GM12892 (cell line): Measurements from ENCODE around the gene EHBP1L1.

Source experiments
- POLR2A ChIP-seq: IDR thresholded peaks from 2 replicates; pipeline ENCODE4 v1.6.1; 2011; ENCODE audit warnings: low read depth, low read length, control low read depth
- TAF1 ChIP-seq: IDR thresholded peaks from 2 replicates; pipeline ENCODE4 v1.6.1; 2011; ENCODE audit warnings: low read depth, mild to moderate bottlenecking, control low read depth, low read length, borderline replicate concordance

DNA sequence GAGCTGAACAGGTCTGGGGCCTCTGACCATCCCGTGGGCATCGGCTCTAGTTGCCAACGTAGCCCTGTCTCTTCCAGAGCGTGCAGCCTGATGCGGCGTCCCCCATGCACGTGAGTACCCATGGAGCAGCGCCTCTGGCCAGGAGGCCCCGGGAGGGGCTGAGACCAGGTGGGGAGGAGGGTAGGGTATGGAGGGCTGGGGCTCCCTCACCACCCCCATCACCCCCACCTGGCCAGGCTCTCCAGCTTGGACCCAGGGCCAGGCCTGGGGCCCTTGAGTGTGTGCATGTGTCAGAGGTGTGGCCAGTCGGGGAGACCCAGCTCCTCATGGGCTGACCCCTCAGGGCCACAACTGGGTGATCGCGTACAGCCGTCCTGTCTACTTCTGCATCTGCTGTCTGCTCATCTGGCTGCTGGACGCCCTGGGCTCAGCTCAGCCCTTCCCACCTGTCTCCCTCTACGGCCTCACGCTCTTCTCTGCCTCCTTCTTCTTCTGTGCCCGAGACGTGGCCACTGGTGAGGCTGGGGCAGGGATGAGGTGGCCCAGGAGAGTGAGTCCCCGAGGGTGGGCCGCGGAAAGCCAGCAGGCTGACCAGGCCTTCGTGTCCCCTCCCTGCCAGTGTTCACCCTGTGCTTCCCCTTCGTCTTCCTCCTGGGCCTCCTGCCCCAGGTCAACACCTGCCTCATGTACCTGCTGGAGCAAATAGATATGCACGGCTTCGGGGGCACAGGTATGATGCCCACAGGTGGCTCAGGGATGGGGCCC is 48.2 kb downstream of the EHBP1L1 start:
- TF ChIP-seq TAF1, result no peak
- 0 out of 2 replicates have a peak, but pooled peaks have one; percentile 30 for TF ChIP-seq POLR2A
